ENCODE results near the gene SP4.

- TF ChIP-seq CTCF (IDR thresholded peaks at IDR 0.05) = no peak
- no peak for TF ChIP-seq ZFX (IDR thresholded peaks at IDR 0.05; ENCODE audit: borderline replicate concordance)
These were observed 13.0 kb upstream of the SP4 start for GRCh38 chr7:21414795-21415393.

Measured in 22Rv1 (cell line).